ENCODE results near the gene S100A1.

DNA sequence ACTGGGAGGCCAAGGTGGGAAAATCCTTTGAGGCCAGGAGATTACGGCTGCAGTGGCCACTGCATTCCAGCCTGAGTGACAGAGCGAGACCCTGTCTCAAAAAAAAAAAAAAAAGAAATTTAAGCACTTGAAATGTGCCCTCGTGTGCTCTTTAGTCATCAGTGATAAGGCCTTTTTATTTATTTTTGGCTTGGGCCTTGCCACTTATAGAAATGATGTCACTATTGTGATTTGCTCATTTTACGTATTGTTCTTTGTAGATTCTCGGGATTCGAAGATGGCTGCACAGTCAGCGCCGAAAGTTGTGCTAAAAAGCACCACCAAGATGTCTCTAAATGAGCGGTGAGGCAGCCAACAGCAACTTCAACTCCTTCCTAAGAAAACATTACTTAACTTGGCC lies 8.1 kb downstream of the S100A1 start:
- TF ChIP-seq, protein P1, sequence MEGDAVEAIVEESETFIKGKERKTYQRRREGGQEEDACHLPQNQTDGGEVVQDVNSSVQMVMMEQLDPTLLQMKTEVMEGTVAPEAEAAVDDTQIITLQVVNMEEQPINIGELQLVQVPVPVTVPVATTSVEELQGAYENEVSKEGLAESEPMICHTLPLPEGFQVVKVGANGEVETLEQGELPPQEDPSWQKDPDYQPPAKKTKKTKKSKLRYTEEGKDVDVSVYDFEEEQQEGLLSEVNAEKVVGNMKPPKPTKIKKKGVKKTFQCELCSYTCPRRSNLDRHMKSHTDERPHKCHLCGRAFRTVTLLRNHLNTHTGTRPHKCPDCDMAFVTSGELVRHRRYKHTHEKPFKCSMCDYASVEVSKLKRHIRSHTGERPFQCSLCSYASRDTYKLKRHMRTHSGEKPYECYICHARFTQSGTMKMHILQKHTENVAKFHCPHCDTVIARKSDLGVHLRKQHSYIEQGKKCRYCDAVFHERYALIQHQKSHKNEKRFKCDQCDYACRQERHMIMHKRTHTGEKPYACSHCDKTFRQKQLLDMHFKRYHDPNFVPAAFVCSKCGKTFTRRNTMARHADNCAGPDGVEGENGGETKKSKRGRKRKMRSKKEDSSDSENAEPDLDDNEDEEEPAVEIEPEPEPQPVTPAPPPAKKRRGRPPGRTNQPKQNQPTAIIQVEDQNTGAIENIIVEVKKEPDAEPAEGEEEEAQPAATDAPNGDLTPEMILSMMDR (IDR thresholded peaks at IDR 0.05): no peak
- TF ChIP-seq EP300 (IDR thresholded peaks at IDR 0.05) (no peak), POLR2A (IDR thresholded peaks at IDR 0.05) (no peak)
